Measurements from ENCODE around the gene NONO.
"Not testable (repeated sequence)": the region's sequence is repeated elsewhere in the genome, so short reads cannot be mapped to it uniquely, and the experiment has no call there.

NONO gene, protein sequence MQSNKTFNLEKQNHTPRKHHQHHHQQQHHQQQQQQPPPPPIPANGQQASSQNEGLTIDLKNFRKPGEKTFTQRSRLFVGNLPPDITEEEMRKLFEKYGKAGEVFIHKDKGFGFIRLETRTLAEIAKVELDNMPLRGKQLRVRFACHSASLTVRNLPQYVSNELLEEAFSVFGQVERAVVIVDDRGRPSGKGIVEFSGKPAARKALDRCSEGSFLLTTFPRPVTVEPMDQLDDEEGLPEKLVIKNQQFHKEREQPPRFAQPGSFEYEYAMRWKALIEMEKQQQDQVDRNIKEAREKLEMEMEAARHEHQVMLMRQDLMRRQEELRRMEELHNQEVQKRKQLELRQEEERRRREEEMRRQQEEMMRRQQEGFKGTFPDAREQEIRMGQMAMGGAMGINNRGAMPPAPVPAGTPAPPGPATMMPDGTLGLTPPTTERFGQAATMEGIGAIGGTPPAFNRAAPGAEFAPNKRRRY

GRCh38 chrX:71283403-71284143 lies at the start of gene NONO:
NONO (plus strand) TSS chrX:71283635; CDS start chrX:71290638, 7,003 bp downstream.
- H3K4me3 ChIP-seq (ENCODE audit: low read depth, low read length), result peak within 1 kb of the TSS; percentile 79

DNA sequence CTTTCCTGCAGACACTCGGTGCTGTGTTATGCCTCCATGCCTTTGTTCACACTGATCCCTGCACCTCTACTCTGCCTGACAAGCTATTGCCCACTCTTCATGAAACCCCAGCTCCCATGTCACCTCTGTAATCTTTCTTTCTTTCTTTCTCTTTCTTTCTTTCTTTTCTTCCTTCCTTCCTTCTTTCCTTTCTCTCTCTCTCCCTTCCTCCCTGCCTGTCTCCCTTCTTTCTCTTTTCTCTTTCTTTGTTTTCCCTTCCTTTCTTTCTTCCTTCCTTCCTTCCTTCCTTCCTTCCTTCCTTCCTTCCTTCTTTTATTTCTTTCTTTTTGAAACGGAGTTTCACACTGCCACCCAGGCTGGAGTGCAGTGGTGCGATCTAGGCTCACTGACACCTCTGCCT lies 48.0 kb upstream of the NONO start:
- no peak overlapping the region for H3K4me3 ChIP-seq (ENCODE audit: low read depth, low read length)

DNA sequence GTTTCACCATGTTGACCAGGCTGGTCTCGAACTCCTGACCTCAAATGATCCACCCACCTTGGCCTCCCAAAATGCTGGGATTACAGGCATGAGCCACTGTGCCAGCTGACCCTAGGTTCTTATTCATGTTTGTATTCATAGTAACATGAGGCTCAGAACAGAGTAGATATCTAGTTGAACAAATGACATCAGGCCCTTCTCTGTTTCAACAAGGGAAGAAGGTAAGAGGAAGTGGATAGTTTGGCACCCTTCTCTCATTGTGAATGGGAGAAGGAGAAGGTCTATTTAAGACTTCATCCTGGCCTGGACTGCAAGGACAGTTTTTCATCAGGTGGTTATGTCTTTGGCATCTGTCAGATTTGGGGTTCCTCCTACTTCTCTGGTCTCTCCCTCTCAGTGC lies 46.6 kb upstream of the NONO start:
- no peak overlapping the region for H3K4me3 ChIP-seq (ENCODE audit: low read depth, low read length)

GRCh38 chrX:71239781-71240180 lies 43.7 kb upstream of the NONO start:
- no peak overlapping the region for H3K4me3 ChIP-seq (ENCODE audit: low read depth, low read length)

DNA sequence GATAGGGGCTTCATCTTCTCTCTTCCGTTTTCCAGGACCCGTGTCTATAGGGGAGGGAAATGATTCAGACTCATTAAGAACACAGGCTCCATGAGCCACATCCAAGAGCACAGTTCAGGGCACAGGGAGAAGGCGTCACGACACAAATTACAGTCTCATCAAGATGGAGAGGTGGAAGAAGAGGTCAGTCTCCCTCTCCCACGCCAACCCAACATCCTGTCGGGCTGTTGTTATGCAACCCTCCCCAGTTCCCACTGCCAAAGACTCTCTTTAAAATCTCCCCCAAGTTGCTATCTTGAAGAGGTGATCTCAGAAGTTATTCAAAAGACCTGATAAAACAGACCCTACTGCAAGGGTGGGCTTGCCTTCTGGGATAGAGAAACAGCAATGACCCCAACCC lies 42.1 kb upstream of the NONO start:
- H3K4me3 ChIP-seq (ENCODE audit: low read depth, low read length), result no peak overlapping the region

DNA sequence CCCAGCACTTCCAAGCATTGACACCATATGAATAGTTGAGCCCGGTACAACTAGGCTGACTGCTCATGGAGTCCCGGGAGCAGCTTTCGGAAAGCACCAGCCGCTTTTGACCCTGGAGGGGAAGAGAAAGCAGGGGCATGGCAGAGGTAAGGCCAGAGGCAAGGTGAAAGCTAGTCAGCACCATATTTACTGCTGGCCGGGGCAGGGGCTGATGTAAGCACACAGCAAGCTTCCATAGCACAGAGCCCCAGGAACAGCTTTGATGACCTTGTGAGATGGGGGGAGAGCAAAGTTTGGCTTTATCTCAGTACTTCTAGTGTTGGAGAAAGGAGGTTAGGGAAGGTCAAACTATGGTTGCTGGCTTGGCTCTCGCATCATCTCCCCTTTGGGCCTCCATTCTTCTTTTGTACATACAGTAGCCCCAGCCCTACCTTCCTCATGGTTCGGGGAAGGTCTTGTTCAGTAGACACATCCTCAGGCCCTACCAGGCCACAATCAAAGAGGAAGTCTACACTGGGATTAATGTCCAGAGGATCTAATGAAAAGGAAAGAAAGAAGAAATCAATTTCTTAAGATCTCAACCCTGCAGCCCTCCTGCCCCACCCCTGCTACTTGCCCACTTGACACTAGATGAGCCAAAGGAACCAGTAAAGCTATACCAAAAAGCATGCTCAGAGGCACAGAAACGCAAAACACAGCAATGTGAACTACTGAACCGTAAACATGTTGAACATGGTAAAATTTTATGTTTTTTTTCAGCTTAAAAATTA lies 38.9 kb upstream of the NONO start:
- H3K4me3 ChIP-seq (ENCODE audit: low read depth, low read length), result no peak overlapping the region

- no peak overlapping the region for H3K4me3 ChIP-seq (ENCODE audit: low read depth, low read length)
These were observed 38.3 kb upstream of the NONO start for GRCh38 chrX:71245159-71245558.

DNA sequence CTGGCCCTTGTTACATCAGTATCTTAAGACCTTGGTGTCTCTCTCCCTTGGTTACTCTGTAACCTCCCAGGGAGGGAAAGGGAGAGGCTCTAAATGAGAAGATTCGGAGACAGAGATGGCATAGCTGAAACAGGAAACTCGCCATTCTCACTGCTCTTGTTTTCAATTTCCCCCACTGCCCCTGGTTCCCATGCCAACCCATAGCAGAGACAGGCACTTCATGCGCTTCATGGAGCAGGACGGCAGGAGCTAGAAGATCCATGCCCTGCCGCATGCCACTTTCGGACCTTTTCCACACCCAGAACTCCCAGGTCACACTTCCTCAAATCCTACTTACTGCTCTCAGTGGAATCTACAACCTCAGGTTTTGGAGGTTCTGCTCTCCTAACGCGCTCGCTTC lies 32.6 kb upstream of the NONO start:
- no peak overlapping the region for H3K4me3 ChIP-seq (ENCODE audit: low read depth, low read length)

DNA sequence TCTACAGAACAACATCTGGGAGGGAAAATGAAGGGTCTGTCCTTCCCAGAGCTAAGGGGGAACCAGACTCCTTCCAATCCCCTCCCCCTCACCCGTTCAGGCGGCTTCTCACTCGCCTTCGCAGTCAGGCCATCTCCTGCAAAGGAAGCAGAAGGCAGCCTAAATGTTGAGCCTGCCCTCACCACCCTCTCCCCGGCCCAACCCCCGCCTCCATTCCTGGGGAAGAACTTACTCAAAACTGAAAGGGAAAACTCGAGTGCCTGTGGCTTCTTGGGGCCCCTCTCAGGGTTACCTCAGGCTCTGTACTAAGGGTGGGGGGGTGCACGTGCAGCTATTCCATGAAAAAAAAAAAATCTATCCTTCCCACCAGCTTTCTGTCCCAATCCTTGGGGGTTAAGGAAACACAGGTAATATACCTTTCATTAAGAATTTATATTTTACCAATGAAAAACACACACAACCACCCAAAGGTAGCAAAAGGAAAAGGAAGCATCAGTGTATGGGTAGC lies 31.9 kb upstream of the NONO start:
- peak overlapping the region; percentile 4 for H3K4me3 ChIP-seq (ENCODE audit: low read depth, low read length)

GRCh38 chrX:71252221-71252620 lies 31.2 kb upstream of the NONO start:
- H3K4me3 ChIP-seq (ENCODE audit: low read depth, low read length), result no peak overlapping the region

DNA sequence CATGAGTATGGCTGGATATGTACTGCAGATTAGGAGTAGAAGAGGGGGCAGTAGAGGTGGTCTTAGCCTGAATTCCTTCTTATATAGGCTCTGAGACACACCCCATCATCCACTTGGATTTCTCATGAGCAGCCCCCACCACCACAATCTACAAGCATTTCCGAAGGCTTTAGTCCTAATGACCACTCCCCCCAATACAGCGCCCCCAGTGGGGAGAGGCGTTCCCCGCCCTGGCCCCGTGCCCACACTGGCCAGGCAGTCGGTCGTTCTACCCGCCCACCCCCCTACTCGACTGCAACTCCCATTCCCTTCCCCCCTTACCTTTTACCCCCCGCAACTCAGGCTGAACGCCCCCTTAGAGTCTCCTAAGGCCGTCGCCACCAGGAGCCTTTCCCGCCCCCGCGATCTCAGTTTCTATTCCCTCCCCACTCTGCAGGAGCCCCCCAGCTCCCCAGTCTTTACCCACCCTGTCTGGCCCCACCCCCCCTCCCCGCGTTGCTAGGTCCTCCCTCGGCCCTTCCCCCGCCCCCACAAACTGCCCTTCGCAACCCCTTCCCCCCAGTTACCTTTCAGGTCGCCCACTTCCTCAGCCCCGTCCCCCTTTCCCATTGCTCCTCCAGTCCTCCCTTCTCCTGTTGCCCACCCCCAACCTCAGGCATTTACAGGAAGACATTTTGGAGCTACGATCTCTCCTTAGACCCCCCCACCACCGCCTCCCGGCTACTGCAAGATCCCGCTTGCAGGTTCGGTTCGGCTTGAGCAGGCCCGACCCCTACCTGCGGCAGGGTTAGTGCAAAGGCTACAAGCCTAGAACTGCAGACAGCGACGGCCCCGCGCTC lies 30.0 kb upstream of the NONO start:
- H3K4me3 ChIP-seq (ENCODE audit: low read depth, low read length), result peak overlapping the region; percentile 67

- H3K4me3 ChIP-seq (ENCODE audit: low read depth, low read length), result peak within 1 kb of the TSS; percentile 67
These were observed 29.1 kb upstream of the NONO start, which contains the start of gene ZMYM3 for GRCh38 chrX:71254092-71254963. ZMYM3 (minus strand) TSS chrX:71254140; CDS start chrX:71253255, 885 bp downstream.

- H3K4me3 ChIP-seq (ENCODE audit: low read depth, low read length), result no peak overlapping the region
These were observed 27.4 kb upstream of the NONO start for GRCh38 chrX:71256051-71256450.

- no peak overlapping the region for H3K4me3 ChIP-seq (ENCODE audit: low read depth, low read length)
These were observed 26.6 kb upstream of the NONO start for GRCh38 chrX:71256856-71257255.

DNA sequence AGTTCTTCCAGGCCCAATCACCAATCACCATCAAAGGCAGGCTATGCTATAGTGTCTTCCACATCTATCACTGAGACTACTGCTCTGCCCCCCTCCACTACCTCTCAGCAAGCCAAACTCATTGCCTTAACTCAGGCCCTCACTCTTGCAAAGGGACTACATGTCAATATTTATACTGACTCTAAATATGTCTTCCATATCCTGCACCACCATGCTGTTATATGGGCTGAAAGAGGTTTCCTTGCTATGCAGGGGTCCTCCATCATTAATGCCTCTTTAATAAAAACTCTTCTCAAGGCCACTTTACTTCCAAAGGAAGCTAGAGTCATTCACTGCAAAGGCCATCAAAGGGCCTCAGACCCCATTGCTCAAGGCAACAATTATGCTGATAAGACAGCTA lies 14.8 kb upstream of the NONO start:
- not testable (repeated sequence) for H3K4me3 ChIP-seq (ENCODE audit: low read depth, low read length)

DNA sequence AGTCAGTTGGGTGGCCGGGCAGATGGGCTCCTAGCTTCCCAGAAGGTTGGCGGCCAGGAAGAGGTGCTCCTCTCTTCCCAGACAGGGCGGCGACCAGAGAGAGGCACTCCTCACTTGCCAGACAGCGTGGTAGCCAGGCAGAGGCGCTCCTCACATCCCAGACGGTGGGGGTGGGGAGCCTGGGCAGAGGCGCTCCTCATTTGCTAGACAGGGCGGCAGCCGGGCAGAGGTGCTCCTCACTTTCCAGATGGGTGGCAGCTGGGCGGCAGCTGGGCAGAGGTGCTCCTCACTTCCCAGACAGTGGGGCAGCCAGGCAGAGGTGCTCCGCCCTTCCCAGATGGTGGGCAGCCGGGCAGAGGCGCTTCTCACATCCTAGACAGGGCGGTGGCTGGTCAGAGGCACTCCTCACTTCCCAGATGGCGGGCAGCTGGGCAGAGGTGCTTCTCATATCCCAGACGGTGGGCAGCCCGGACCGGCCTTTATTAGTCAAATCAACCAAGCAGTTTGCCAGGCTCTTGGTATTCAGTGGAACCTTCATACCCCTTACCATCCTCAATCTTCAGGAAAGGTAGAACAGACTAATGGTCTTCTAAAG lies 13.5 kb upstream of the NONO start:
- H3K4me3 ChIP-seq (ENCODE audit: low read depth, low read length), result no peak overlapping the region

- H3K4me3 ChIP-seq (ENCODE audit: low read depth, low read length), result not testable (repeated sequence)
These were observed 11.1 kb upstream of the NONO start for GRCh38 chrX:71272313-71272712.

DNA sequence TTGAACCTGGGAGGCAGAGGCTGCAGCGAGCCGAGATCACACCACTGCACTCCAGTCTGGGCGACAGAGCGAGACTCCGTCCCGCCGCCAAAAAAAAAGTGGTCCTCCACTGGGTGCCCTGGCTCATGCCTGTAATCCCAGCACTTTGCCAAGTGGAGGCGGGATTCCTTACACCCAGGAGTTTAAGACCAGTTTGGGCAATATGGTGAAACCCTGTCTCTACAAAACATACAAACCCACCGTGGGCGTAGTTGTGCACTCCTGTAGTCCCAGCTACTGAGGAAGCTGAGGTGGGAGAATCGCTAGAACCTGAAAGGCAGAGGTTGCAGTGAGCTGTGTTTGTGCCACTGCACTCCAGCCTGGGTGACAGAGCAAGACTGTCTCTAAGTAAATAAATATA lies 2.1 kb upstream of the NONO start:
- not testable (repeated sequence) for H3K4me3 ChIP-seq (ENCODE audit: low read depth, low read length)

Measured in iPS-11a (cell line).